ENCODE measurements around the gene CCR8.
"Not testable (repeated sequence)": the region's sequence is repeated elsewhere in the genome, so short reads cannot be mapped to it uniquely, and the experiment has no call there.

CCR8 gene

GRCh38 chr3:39317571-39318169 is 11.8 kb upstream of the CCR8 start:
- DNase-seq = no peak

- no peak for DNase-seq
Observed at GRCh38 chr3:39318301-39318700, 11.2 kb upstream of the CCR8 start.

- DNase-seq = no peak
Observed at GRCh38 chr3:39319249-39319648, 10.3 kb upstream of the CCR8 start.

GRCh38 chr3:39321574-39321983 is 7.9 kb upstream of the CCR8 start:
- DNase-seq = not testable (repeated sequence)

- DNase-seq = not testable (repeated sequence)
Observed at GRCh38 chr3:39322209-39322715, 7.2 kb upstream of the CCR8 start.

GRCh38 chr3:39322936-39323335 is 6.6 kb upstream of the CCR8 start:
- DNase-seq = no peak

- no peak for DNase-seq
Observed at GRCh38 chr3:39323494-39323893, 6.0 kb upstream of the CCR8 start.

- DNase-seq = no peak
Observed at GRCh38 chr3:39325236-39325635, 4.3 kb upstream of the CCR8 start.

GRCh38 chr3:39327053-39327745 is 2.3 kb upstream of the CCR8 start:
- DNase-seq = no peak

- peak; percentile 2 for DNase-seq
Observed at GRCh38 chr3:39327746-39328349, 1.7 kb upstream of the CCR8 start.

GRCh38 chr3:39330824-39331223 is 1.3 kb downstream of the CCR8 start:
- DNase-seq = no peak

- DNase-seq = no peak
Observed at GRCh38 chr3:39332525-39332924, 3.0 kb downstream of the CCR8 start.

GRCh38 chr3:39333607-39334006 is 4.1 kb downstream of the CCR8 start:
- DNase-seq = no peak

GRCh38 chr3:39334205-39334604 is 4.7 kb downstream of the CCR8 start:
- DNase-seq = no peak

GRCh38 chr3:39338201-39338600 is 8.7 kb downstream of the CCR8 start:
- no peak for DNase-seq

- no peak for DNase-seq
Observed at GRCh38 chr3:39339086-39339485, 9.6 kb downstream of the CCR8 start.

GRCh38 chr3:39343076-39343717 is 13.7 kb downstream of the CCR8 start:
- no peak for DNase-seq

GRCh38 chr3:39343760-39344159 is 14.3 kb downstream of the CCR8 start:
- no peak for DNase-seq

- DNase-seq = no peak
Observed at GRCh38 chr3:39344746-39345344, 15.3 kb downstream of the CCR8 start.

GRCh38 chr3:39346785-39347585 is 17.5 kb downstream of the CCR8 start:
- DNase-seq = no peak

GRCh38 chr3:39347586-39347876 is 18.0 kb downstream of the CCR8 start:
- DNase-seq = no peak

- DNase-seq = no peak
Observed at GRCh38 chr3:39349080-39349479, 19.6 kb downstream of the CCR8 start.

- no peak for DNase-seq
Observed at GRCh38 chr3:39350714-39351113, 21.2 kb downstream of the CCR8 start.

All from T-helper 9 cell (primary cell).